ENCODE results near the gene STRIP1.

DNA sequence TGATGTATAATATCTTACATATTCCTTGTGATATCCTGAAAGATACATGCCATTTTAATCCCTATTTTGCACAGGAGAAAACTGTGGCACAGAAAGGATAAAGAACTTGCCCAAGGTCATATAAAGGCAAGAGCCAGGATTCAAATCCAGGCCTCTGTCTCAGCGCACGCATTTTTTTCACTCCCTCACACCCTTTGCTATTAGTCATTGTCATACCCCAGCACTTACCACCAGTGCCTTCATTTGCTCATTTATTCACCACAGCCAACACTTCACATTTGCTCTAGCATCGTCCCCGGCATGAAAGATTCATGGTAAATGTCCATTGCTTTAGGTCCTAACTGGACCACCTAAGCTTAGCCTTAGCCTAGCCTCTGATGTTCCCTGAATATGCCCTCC lies 21.9 kb downstream of the STRIP1 start:
- TF ChIP-seq, protein P1, sequence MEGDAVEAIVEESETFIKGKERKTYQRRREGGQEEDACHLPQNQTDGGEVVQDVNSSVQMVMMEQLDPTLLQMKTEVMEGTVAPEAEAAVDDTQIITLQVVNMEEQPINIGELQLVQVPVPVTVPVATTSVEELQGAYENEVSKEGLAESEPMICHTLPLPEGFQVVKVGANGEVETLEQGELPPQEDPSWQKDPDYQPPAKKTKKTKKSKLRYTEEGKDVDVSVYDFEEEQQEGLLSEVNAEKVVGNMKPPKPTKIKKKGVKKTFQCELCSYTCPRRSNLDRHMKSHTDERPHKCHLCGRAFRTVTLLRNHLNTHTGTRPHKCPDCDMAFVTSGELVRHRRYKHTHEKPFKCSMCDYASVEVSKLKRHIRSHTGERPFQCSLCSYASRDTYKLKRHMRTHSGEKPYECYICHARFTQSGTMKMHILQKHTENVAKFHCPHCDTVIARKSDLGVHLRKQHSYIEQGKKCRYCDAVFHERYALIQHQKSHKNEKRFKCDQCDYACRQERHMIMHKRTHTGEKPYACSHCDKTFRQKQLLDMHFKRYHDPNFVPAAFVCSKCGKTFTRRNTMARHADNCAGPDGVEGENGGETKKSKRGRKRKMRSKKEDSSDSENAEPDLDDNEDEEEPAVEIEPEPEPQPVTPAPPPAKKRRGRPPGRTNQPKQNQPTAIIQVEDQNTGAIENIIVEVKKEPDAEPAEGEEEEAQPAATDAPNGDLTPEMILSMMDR (conservative IDR thresholded peaks at IDR 0.05), result no peak
- no peak for TF ChIP-seq ZFX (IDR thresholded peaks at IDR 0.05)
